Activated naive CD4-positive, alpha-beta T cell treated with anti-CD3 and anti-CD28 coated beads, Interleukin-2, amount 10 ng/mL, durations not matched to agents 7 days and 5 days (primary cell): ENCODE results near the gene CYFIP2.
A peak's percentile ranks its signal among the peaks of the same experiment; 100 is the strongest.

Source experiments
- CTCF ChIA-PET: fragments of 350-600 bp; sonication (Branson Sonifier 250); formaldehyde crosslinking; loops from one replicate; lab custom pipeline; 2021; ENCODE audit warnings: antibody characterized with exemption; lab: Charles Lee
- DNase-seq: peaks from one replicate; pipeline ENCODE4 v3.0.0-alpha.2; 2020
- H3K27ac Mint-ChIP-seq: one replicate; pipeline ENCODE4 v1.8.0; 2021; ENCODE audit warnings: mild to moderate bottlenecking, moderate library complexity, mixed read lengths
- H3K27me3 Mint-ChIP-seq: one replicate; pipeline ENCODE4 v1.8.0; 2021; ENCODE audit warnings: mild to moderate bottlenecking, mixed read lengths
- H3K36me3 Mint-ChIP-seq: one replicate; pipeline ENCODE4 v1.8.0; 2021; ENCODE audit warnings: mixed read lengths
- H3K4me1 Mint-ChIP-seq: one replicate; pipeline ENCODE4 v1.8.0; 2021; ENCODE audit warnings: mixed read lengths
- H3K4me3 Mint-ChIP-seq: one replicate; pipeline ENCODE4 v1.8.0; 2021; ENCODE audit warnings: mild to moderate bottlenecking, moderate library complexity, mixed read lengths
- H3K9me3 Mint-ChIP-seq: one replicate; pipeline ENCODE4 v1.8.0; 2021; ENCODE audit warnings: mixed read lengths

CYFIP2 gene

GRCh38 chr5:157350939-157351801 is 85.2 kb downstream of the CYFIP2 start:
- Mint-ChIP-seq H3K9me3 (no peaks in the 10 kb centered on the region), H3K27me3 (no peaks in the 10 kb centered on the region), H3K36me3 (peaks cover 82% of the 10 kb centered on the region), H3K4me3 (no peak overlapping the region), H3K27ac (no peak overlapping the region), H3K4me1 (peaks cover 15% of the 10 kb centered on the region)
- CTCF ChIA-PET: interaction anchor here (0.9 to 1.2 kb wide), 2 partner anchors 23 to 79 kb away, joined by 3 to 4 read pairs; no protein-coding TSS in a partner anchor
- DNase-seq: no peak

DNA sequence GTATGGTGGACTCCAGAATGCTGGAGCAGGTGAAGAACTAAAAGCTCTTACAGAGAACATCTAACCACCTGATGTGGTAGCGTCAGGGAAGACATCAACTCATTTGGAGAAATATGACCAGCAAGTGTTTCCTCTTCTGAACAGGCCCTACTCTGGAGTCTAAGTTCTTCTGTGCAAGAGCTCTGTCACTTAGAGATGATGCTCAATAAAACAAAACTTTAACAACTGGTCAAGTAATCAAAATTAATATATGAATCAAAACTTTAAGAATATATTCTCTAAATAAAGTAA is 85.8 kb downstream of the CYFIP2 start:
- CTCF ChIA-PET: interaction anchor here (1.0 kb wide), 1 partner anchor 392 kb away, joined by 3 read pairs; the partner anchor contains the start of gene LSM11
- Mint-ChIP-seq H3K4me1 (peaks cover 13% of the 10 kb centered on the region), H3K36me3 (peaks cover 83% of the 10 kb centered on the region), H3K27me3 (no peaks in the 10 kb centered on the region), H3K4me3 (no peak overlapping the region), H3K9me3 (no peaks in the 10 kb centered on the region), H3K27ac (no peak overlapping the region)
- no peak for DNase-seq

DNA sequence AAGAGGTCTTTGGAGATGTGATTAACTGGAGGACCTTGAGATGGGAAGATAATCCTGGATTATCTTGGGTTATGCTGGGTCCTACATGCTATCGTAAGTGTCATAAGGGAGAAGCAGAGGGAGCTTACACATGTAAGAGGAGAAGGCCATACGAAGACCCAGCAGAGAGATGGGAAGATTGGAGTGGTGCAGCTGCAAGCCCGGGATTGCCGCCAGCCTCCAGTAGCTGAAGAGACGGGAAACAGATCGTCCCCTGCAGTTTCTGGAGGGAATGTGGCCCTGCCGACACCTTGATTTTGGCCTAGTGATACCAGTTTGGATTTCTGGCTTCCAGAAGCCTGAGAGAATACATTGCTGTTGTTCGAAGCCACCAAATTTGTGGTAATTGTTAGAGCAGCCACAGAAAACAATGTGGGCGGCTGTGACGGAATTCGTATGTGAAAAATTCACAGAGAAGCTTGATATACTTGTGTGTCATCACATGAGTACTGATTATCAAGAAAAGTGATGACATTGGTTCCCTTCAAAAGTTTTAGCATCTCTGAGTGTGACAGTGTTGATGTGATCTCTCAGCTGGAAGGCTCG is 86.9 kb downstream of the CYFIP2 start:
- Mint-ChIP-seq H3K9me3 (no peaks in the 10 kb centered on the region), H3K4me3 (no peak overlapping the region), H3K27ac (no peak overlapping the region), H3K4me1 (peaks cover 13% of the 10 kb centered on the region), H3K27me3 (no peaks in the 10 kb centered on the region), H3K36me3 (peaks cover 80% of the 10 kb centered on the region)
- CTCF ChIA-PET: interaction anchor here (1.0 kb wide), 1 partner anchor 391 kb away, joined by 3 read pairs; the partner anchor contains the start of gene LSM11
- DNase-seq: no peak

DNA sequence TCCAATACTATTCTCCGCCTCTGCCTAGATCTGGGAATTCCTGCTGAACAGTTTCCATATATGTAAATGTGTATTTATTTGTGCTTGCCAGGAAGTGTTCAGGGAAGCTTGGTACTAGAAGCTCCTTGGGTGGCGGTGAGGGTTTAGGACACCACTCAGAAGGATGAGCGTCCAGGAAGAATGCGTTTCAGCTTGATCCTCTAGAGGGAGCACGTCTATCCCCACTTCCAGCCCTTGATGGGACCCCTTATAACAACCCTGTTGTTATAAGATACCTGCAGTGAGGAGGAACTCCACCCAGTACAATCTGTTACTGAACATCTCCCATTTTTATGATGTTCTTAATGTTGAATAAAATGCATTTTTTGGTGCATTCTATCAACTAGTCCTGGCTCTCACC is 88.9 kb downstream of the CYFIP2 start:
- no peak overlapping the region for H3K4me3 Mint-ChIP-seq
- H3K4me1 Mint-ChIP-seq: peaks cover 7% of the 10 kb centered on the region
- no peaks in the 10 kb centered on the region for H3K9me3 Mint-ChIP-seq
- no peaks in the 10 kb centered on the region for H3K27me3 Mint-ChIP-seq
- no peak overlapping the region for H3K27ac Mint-ChIP-seq
- CTCF ChIA-PET: interaction anchor here (1.0 to 1.4 kb wide), 3 partner anchors 8 to 31 kb away, joined by 3 to 4 read pairs (median 4); no protein-coding TSS in a partner anchor
- H3K36me3 Mint-ChIP-seq: peaks cover 84% of the 10 kb centered on the region
- no peak for DNase-seq

DNA sequence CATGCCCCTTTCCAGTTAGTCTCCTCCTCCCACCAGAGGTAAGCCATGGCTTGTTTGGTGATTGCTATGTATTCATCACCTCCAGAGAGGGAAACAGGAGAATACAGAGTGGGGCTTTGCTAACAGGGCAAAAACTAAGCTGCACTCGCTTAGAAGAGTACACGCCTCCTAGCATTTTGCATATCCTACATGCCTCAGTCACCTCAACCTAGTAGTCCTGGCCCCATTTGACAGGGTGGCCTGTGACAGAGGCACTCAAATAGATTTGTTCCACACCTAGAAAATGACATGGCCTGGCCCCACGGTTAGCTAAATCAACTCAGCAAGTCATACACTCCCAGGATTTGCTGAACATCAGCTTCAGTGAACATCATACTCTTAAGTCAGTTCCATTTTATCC is 90.7 kb downstream of the CYFIP2 start:
- no peak for DNase-seq
- CTCF ChIA-PET: interaction anchor here (1.1 to 1.9 kb wide), 5 partner anchors 9 to 387 kb away, joined by 3 to 7 read pairs (median 3); partner anchors contain the start of gene LSM11
- no peaks in the 10 kb centered on the region for H3K27me3 Mint-ChIP-seq
- no peak overlapping the region for H3K4me3 Mint-ChIP-seq
- H3K36me3 Mint-ChIP-seq: peaks cover 85% of the 10 kb centered on the region
- no peak overlapping the region for H3K27ac Mint-ChIP-seq
- H3K4me1 Mint-ChIP-seq: no peaks in the 10 kb centered on the region
- no peaks in the 10 kb centered on the region for H3K9me3 Mint-ChIP-seq

DNA sequence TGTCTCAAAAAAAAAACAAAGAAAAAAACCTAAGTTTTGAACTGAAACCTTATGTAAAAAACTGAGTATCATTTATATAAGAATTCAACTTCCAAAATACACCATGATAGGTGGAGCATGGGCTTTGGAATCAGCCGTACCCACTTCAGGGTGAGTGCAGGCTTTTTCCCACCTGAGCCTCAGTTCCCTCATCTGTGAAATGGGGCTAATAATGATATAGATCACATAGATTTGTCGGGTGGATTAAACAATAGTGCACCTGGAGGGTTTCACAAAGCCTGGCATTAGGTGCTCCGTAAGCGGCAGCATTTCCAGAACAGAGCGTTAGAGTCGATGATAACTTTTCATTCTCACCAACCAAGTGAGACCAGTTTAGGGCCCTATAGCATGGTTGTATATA is 91.9 kb downstream of the CYFIP2 start:
- CTCF ChIA-PET: interaction anchor here (1.2 kb wide), 1 partner anchor 11 kb away, joined by 4 read pairs; no protein-coding TSS in a partner anchor

DNA sequence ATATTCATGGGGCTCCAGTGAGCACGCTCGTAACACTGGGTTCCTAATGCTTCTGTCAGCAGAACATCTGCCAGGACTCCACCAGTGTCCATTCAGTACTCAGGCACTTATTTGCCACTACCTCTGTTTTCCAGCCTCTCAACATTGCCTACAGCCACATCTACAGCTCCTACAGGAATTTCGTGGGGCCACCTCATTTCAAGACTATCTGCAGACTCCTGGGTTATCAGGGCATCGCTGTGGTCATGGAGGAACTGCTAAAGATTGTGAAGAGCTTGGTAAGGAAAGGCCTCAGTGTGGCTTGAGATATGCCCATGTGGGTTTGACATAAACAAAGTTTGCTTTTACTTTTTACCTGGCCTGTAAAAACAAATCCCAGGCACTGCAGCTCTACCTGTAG is 92.9 kb downstream of the CYFIP2 start:
- H3K27ac Mint-ChIP-seq: peak overlapping the region; percentile 24
- H3K4me3 Mint-ChIP-seq: no peak overlapping the region
- no peaks in the 10 kb centered on the region for H3K9me3 Mint-ChIP-seq
- CTCF ChIA-PET: interaction anchor here (1.2 kb wide), 1 partner anchor 30 kb away, joined by 3 read pairs; no protein-coding TSS in a partner anchor
- H3K36me3 Mint-ChIP-seq: peaks cover 90% of the 10 kb centered on the region
- no peak for DNase-seq
- no peaks in the 10 kb centered on the region for H3K27me3 Mint-ChIP-seq
- H3K4me1 Mint-ChIP-seq: no peaks in the 10 kb centered on the region

More for the DNA sequence above, 91.9 kb downstream of the CYFIP2 start:
- H3K9me3 Mint-ChIP-seq: no peaks in the 10 kb centered on the region
- H3K27me3 Mint-ChIP-seq: no peaks in the 10 kb centered on the region
- no peak for DNase-seq
- peaks cover 87% of the 10 kb centered on the region for H3K36me3 Mint-ChIP-seq
- no peak overlapping the region for H3K4me3 Mint-ChIP-seq
- no peaks in the 10 kb centered on the region for H3K4me1 Mint-ChIP-seq
- no peak overlapping the region for H3K27ac Mint-ChIP-seq

DNA sequence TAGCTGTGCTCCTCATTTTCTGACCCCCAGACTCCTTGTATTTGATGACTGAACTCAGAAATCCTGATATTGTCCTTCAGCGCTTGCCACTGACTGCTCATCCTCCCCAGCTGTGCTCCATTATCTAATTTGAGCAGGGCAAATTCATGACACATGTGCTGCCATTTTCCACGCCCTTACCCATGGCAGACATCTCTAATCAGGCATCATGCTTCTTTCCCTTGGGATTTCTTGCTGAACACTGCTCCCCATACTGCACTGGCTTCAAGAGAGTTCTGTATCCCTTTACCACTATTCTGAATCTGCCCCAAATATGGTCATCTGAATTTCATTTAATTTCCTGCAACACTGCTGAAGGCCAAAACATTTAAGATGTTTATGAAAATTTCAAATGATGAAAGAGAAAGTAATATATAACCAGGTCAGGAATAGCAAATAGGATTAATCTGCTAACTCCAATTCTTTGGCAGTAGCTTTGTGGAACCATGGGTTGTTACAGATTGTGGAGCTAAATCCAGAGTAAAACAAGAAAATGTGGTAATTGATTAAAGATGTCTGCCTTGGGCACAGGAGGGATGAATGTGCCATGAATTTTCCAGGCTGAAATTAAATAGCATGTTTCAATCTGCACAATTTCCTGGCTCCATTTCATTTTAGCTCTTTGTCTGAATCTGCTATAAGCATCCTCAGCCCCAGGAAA is 93.6 kb downstream of the CYFIP2 start:
- CTCF ChIA-PET: interaction anchor here (1.0 to 1.2 kb wide), 2 partner anchors 17 to 31 kb away, joined by 3 to 5 read pairs; no protein-coding TSS in a partner anchor
- Mint-ChIP-seq H3K36me3 (peaks cover 91% of the 10 kb centered on the region), H3K27me3 (no peaks in the 10 kb centered on the region), H3K4me3 (no peak overlapping the region), H3K4me1 (no peaks in the 10 kb centered on the region), H3K9me3 (no peaks in the 10 kb centered on the region), H3K27ac (peak overlapping the region; percentile 24)
- DNase-seq: no peak

DNA sequence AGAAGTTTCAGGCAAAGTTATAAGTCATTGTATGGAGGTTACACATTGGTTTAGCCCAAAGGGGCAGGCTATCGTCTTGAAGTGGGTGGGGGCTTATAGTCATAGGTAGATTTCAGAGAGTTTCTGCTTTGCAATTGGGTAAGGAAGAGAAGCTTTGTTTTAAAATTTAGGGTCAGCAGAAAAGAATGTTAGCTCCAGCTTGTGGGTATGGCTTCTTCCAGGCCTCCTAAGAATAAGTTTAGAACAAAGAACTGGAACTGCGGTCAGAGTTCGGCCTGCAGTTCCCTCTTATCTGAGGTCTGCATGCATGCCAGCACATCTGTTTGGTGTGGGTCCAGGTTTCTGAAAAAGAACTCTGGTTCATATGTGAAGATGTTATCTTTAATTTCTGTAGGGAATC is 96.1 kb downstream of the CYFIP2 start:
- Mint-ChIP-seq H3K27ac (peak overlapping the region; percentile 58), H3K36me3 (peaks cover 90% of the 10 kb centered on the region), H3K4me3 (no peak overlapping the region), H3K27me3 (no peaks in the 10 kb centered on the region), H3K9me3 (no peaks in the 10 kb centered on the region), H3K4me1 (no peaks in the 10 kb centered on the region)
- CTCF ChIA-PET: interaction anchor here (1.5 to 2.0 kb wide), 2 partner anchors 19 to 381 kb away, joined by 3 to 9 read pairs; partner anchors contain the start of gene LSM11
- no peak for DNase-seq

DNA sequence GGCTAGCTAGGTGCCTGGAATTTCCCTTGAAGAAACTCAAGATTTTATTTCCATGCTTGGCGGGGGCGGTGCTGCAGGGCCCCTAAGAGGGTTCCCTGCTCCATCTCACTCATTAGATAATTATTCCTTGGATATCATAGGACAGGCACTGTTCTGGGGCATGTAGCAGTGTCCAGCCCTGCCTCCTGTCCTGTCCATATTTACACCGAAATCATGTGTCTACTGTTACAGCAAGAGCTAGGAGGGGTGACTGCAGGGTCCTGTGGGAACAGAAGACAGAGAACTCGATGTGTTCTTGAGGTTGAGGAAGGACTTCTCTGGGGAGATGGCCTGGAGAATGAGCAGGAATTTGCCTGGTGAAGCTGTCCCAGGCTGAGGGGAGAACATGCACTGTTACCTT is 96.6 kb downstream of the CYFIP2 start:
- CTCF ChIA-PET: interaction anchor here (1.5 to 2.0 kb wide), 2 partner anchors 19 to 381 kb away, joined by 3 to 9 read pairs; partner anchors contain the start of gene LSM11
- H3K4me3 Mint-ChIP-seq: no peak overlapping the region
- DNase-seq: no peak
- no peaks in the 10 kb centered on the region for H3K27me3 Mint-ChIP-seq
- no peaks in the 10 kb centered on the region for H3K4me1 Mint-ChIP-seq
- H3K9me3 Mint-ChIP-seq: no peaks in the 10 kb centered on the region
- peaks cover 90% of the 10 kb centered on the region for H3K36me3 Mint-ChIP-seq
- H3K27ac Mint-ChIP-seq: no peak overlapping the region

DNA sequence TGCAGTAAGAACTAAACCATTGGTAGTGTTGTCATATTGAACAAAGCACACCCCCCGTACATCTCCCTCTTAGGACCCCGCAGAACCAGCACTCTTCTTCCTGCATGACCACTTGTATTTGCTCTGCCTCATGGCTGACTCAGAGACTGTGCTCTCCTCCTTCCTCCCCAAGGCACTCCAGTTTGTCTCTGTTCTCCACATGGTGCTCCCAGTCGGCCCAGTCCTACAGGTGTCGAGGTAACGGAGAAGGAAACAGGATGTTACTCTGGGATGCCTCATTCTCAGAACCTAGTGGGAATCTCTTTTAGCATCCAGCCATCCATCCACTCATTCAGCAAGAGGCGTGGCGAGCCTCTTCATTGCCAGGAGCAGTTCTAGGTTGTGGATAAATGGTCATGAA is 97.1 kb downstream of the CYFIP2 start:
- H3K4me1 Mint-ChIP-seq: no peaks in the 10 kb centered on the region
- H3K27me3 Mint-ChIP-seq: no peaks in the 10 kb centered on the region
- H3K4me3 Mint-ChIP-seq: no peak overlapping the region
- CTCF ChIA-PET: interaction anchor here (1.5 to 2.0 kb wide), 2 partner anchors 20 to 380 kb away, joined by 3 to 9 read pairs; partner anchors contain the start of gene LSM11
- H3K36me3 Mint-ChIP-seq: peaks cover 88% of the 10 kb centered on the region
- no peaks in the 10 kb centered on the region for H3K9me3 Mint-ChIP-seq
- no peak for DNase-seq
- peak overlapping the region; percentile 30 for H3K27ac Mint-ChIP-seq

DNA sequence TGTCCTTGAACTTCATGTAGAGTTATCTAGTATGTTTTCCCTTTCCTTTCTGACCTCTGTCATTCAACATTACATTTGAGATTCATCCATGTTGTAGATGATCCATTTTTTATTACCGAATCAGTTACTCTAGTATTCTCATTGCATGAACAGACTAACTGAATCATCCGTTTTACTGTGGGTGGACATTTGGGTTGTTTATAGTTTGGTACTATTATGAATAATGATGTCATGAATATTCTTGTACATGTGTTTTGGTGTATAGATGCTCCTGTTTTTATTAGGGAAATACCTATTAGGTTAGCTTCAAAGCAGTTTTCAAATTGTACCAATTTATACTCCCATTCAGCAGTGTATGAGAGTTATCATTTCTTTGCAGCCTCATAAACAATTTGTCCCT is 99.8 kb downstream of the CYFIP2 start:
- DNase-seq: no peak
- CTCF ChIA-PET: no interaction called here
- Mint-ChIP-seq H3K9me3 (no peaks in the 10 kb centered on the region), H3K4me1 (no peaks in the 10 kb centered on the region), H3K27me3 (no peaks in the 10 kb centered on the region), H3K36me3 (peaks cover 83% of the 10 kb centered on the region), H3K4me3 (no peak overlapping the region), H3K27ac (no peak overlapping the region)

DNA sequence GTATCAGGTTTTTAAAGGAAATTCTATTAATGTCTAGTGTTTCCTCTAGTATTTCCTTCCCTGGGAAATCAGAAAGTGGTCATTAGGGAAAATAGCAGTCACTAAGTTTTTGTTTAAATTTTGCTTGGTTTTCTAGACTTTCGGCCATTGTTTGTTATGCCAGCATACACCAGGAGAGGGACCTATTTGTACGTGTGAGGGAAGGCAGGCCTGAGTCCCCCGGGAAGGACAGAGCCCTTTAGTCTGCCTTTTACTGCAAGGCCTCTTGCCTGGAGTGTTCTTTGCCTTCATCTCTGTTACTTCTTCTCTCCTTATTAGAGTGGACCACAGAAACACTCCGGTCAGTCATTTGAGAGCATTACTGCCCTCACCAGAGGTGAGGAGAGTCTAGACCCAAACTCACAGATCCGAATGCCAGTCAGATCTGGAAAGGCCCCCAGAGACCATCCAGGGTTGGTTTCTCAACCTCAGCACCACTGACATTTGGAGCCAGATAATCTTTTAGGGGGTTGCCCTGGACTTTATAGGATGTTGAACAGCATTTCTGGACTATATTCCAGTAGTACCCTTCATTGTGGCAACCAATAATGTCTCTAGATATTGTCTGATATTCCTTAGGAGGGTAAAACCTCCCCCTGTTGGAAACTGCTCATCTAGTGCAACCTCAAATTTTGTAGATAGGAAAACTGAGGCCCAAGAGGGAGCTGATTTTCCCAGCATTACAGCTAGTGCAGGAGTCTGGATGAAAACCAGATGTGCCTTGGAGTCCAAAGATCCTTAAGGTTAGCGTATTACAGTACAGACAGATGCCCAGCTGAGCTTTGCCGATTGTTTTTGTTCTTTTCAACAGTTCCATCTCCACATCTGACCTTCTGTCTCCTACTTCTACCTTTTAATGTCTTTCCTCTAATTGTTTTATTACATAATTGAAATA is 101.1 kb downstream of the CYFIP2 start:
- Mint-ChIP-seq H3K9me3 (no peaks in the 10 kb centered on the region), H3K4me1 (no peaks in the 10 kb centered on the region), H3K27me3 (no peaks in the 10 kb centered on the region), H3K4me3 (no peak overlapping the region), H3K27ac (no peak overlapping the region), H3K36me3 (peaks cover 80% of the 10 kb centered on the region)
- no peak for DNase-seq
- CTCF ChIA-PET: interaction anchor here (1.1 kb wide), 1 partner anchor 374 kb away, joined by 4 read pairs; no protein-coding TSS in a partner anchor
